TTC549 (cell line): ENCODE measurements around the gene F7.

Experiments used
- FAIRE-seq: peaks from 2 replicates; lab custom pipeline; 2012; peaks lifted over from hg19 to GRCh38; lab: Jason Lieb, UNC

F7 gene

GRCh38 chr13:113138792-113139551 is 33.4 kb downstream of the F7 start:
- FAIRE-seq, result no peak

DNA sequence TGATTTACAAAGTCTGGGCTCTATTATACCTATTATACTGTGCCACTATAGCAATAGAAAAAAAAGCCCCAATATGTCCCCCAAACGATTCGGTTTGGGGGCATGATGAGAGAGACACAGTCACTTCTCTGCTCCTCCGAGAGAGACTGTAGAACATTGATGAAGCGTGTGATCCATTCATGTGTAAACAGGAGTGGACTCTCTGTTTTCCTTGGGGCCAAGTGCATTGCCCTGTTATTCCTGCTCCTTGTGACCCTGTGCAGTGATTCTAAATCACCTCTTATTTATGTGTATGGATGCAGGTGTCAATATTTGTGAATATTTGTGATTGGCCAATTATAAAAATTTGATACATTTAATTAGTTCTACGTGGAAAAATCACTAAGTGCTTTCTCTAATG is 34.0 kb downstream of the F7 start:
- FAIRE-seq, result no peak

GRCh38 chr13:113140677-113141600 is 35.3 kb downstream of the F7 start:
- no peak for FAIRE-seq

- no peak for FAIRE-seq
These were observed 36.0 kb downstream of the F7 start for GRCh38 chr13:113141601-113141970.

GRCh38 chr13:113142876-113143275 is 37.3 kb downstream of the F7 start:
- no peak for FAIRE-seq

- no peak for FAIRE-seq
These were observed 38.1 kb downstream of the F7 start for GRCh38 chr13:113143466-113144254.

DNA sequence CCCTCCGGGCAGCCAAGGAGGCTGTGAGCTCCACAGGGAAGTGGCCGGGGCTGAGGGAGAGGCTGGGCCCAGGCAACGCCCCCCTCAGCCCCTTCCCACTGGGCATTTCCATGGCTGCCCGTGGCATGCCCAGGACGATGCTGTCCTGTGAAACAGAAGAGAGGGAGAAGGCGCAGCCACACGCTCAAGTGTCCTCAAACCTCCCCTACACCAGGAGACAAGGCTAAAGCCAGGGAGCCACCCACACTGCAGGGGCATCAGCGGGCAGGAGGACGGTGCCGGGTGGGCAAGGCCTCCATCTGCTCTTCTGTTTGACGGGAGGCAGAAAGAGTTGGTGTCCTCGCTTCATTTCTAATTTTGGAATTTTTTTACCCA is 38.7 kb downstream of the F7 start:
- no peak for FAIRE-seq

- FAIRE-seq, result no peak
These were observed 39.9 kb downstream of the F7 start for GRCh38 chr13:113145496-113145895.

DNA sequence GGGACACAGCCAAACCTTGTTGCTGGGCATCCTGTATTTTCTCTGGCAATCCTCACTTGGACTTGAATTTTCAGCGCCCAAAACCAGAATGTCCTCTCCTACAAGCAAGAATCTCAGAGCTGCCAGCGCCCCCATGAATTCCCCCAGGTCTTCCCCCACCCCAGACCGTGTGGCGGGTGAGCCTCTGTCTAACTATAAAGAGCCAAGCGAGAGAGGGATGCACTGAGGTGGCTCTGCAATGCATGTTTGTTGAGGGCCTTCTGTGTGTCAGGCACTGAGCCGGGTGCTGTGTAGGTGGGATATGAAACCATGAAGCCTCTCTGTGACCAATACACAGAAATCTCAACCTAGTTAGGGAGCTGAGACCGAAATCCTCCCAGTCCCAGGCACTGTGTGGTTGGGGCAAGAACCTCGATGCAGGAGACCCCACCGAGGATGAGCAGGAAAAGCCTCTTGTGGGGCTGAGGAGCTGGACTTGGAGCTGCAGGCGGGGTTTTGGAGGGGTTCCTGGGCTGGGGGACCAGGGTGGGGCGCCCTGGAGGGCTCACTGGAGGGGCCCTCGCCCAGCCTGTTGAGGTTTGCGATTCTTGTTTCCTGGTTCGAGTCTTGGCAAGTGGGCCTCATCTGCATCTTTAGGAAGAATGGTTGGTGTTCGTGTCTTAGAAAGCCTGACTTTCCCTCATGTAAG is 40.5 kb downstream of the F7 start:
- FAIRE-seq, result no peak

GRCh38 chr13:113146750-113147149 is 41.2 kb downstream of the F7 start:
- FAIRE-seq, result no peak

DNA sequence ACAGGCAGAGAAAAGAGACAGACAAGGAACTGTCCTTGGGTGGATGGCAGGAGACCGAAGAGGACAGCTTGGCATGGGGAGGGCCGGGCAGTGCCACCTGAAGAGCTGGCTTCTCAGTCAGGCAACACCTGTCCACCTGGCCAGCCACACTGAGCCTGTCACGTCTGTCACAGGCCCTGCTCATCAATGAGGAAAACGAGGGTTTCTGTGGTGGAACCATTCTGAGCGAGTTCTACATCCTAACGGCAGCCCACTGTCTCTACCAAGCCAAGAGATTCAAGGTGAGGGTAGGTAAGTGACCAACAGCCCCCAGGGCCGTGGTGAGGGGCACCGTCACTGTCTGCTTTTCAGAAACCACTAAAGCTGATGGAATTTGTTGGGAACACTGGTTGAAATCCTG is 41.6 kb downstream of the F7 start:
- FAIRE-seq, result no peak

- FAIRE-seq, result no peak
These were observed 42.8 kb downstream of the F7 start for GRCh38 chr13:113148407-113148806.

- FAIRE-seq, result no peak
These were observed 43.4 kb downstream of the F7 start for GRCh38 chr13:113148940-113149503.

DNA sequence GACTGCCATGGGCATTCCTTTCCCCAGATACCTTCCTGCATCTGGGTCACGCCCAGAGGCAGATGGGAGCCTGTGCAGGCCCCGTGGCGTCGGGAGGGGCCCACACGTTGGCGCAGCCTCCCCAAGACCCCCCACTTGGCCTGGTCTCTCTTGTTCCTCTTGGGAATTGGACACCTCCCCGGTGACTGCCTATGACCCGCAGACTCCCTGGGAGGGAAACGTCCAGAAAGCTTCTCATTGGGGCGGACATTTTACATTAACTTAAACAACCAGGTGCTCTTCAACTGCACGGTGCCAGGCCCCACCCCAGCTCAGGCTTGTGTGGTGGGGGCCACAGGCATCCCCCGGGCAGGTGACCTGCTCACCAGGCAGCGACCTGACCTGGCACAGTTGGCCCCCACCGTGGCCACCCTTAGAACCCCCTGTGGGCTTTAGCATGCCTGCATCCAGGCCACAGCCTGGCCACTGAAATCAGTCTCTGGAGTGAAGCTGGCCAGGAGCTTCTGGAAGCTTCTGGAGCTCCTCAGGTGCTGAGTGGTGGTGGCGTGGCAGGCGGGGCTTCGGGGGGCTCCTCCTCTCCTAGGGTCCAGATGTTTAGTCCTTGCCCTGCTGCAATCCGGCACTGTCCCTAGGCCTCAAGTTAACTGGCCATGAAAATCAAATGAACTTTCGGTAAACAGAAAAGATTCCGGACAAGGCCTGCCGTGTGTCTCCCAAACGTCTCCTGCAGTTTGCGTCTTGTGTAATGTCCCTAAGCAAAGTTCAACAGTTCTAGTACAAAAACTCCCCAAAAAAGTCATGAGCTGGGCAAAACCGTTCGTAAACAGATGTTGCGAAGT is 44.3 kb downstream of the F7 start:
- FAIRE-seq, result no peak

- no peak for FAIRE-seq
These were observed 45.2 kb downstream of the F7 start for GRCh38 chr13:113150550-113151365.

DNA sequence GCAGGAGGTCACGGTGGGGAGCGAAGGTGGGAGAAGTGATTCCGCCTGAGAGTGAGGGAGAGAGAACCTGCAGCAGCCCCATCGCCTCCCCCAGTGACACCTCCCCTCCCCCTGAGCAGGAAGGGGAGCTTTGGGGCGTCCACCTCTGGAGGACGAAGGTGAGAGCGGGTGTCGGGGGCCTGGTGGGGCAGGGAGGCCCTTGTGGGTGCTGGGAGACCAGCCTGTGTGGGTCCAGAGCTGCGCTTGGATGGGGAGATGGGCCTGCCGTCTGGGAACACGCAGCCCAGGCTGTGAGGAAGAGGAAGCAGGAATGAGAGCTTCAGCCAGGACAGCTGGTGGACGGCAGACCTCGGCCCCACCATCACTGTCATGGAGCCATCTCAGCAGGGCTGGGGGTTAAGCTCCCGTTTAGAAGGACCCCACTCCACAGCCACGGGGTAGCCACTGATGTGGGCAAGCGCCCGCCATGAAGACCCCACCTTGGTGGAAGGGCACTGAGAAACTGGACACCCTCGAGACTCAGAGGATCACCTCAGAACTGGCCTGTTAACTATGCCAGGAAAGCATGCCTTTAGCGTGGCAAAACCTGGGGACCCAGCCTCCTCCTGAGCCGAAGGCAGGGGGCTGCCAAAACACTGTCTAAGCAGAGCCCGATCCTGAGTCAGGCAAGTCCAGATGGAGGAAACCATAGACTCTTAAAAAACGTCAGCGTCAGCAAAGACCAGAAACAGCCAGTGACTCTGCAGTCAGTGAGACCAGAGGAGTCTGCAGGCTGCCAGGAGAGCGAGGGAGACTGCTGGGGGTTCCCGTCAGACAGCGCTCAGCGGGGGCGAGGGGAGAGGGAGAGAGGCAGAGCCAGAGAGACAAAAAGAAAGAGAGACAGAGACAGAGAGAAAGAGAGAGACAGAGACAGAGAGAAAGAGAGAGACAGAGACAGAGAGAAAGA is 46.4 kb downstream of the F7 start:
- FAIRE-seq, result no peak

- FAIRE-seq, result no peak
These were observed 47.0 kb downstream of the F7 start for GRCh38 chr13:113152691-113152983.

DNA sequence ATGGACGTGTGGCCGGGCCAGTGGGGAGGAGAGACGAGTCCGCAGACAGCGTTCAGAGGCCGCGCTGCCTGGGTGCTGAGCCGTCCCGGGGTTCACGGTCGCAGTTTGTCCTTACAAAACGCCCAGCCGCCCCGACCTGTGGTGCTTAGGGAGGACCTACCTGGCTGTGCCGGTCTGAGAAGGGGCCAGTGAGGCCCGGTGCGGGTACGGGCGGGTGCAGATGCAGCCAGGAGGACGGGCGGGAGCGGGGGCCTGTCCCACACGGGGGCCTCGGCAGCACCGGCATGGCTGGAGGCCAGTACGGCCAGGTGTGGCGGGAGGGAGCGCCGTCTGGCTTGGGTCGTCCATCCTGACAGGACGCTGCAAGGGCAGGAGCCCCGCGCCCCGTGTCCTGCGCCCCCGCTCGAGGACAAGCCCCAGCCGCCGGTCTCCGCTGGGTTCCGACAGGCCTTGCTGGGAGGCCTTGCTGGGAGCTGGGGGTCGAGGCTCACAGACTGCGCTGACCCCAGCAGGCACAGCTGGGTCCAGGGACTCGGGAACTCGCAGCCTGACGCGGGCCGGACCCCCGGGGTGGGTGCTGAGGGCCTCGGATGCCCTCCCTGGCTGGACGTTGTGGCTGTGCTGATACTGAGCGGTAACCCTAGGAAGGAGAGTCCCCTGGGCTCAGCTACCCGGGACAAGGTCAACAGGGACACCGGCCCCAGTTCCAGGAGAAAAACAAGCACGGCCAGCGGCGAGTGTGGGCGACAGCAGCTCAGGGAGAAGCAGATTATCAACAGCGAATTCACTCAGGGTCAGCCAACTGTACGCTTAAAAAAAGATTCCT is 47.6 kb downstream of the F7 start:
- no peak for FAIRE-seq
